ENCODE data around the gene JAG2.

The JAG2 gene

DNA sequence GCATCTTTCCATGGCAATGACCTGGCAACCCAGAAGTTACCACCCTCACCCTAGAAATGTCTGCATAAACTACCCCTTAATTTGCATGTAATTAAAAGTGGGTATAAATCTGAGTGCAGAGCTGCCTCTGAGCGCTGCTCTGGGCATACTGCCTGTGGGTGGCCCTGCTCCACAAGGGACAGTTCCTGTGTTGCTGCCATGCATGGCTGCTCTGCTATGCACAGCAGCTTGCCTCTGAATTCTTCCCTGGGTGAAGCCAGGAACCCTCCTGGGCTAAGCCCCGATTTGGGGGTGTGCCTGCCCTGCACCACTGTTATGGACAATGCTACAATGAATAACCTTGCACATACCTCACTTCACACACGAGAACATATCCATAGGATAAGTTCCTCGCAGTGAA lies 67.7 kb downstream of the JAG2 start:
- H3K4me3 ChIP-seq (ENCODE audit: low read depth, low read length) = no peak overlapping the region
- no peaks in the 10 kb centered on the region for H3K9me3 ChIP-seq (ENCODE audit: control insufficient read depth, insufficient read depth, low read depth, low read length)
- no peak overlapping the region for H3K27ac ChIP-seq (ENCODE audit: extremely low read depth, low read depth, low read length)
- H3K4me1 ChIP-seq (ENCODE audit: control insufficient read depth, insufficient read depth, low read length) = peaks cover 4% of the 10 kb centered on the region; the same call in 1 of the 2 replicates
- CTCF ChIA-PET = interaction anchor here (1.9 kb wide), 1 partner anchor 10 kb away, joined by 5 read pairs; no protein-coding TSS in a partner anchor
- TF ChIP-seq ZNF837 (tag by site-specific recombination; IDR thresholded peaks at IDR 0.05) (no peak), ZNF175 (tag by site-specific recombination; IDR thresholded peaks at IDR 0.05) (no peak), BCL11A (tag by site-specific recombination; IDR thresholded peaks at IDR 0.05; ENCODE audit: low read depth) (no peak), ATF2 (tag by site-specific recombination; IDR thresholded peaks at IDR 0.05; ENCODE audit: low read depth) (no peak), ZNF76 (tag by site-specific recombination; IDR thresholded peaks at IDR 0.05; ENCODE audit: borderline replicate concordance, low read depth) (no peak), ZNF777 (tag by site-specific recombination; IDR thresholded peaks at IDR 0.05; ENCODE audit: borderline replicate concordance) (no peak), ZBTB20 (tag by site-specific recombination; IDR thresholded peaks at IDR 0.05) (no peak), HOXC10 (CRISPR knock-in tag; IDR thresholded peaks at IDR 0.05) (no peak), KLF10 (tag by site-specific recombination; IDR thresholded peaks at IDR 0.05) (no peak), ZBTB1 (tag by site-specific recombination; IDR thresholded peaks at IDR 0.05) (no peak), ZNF701 (tag by site-specific recombination; IDR thresholded peaks at IDR 0.05) (no peak), ZNF394 (tag by site-specific recombination; IDR thresholded peaks at IDR 0.05; ENCODE audit: borderline replicate concordance) (no peak), KLF17 (tag by site-specific recombination; IDR thresholded peaks at IDR 0.05) (no peak), IKZF3 (tag by site-specific recombination; IDR thresholded peaks at IDR 0.05) (no peak), ZNF292 (tag by site-specific recombination; IDR thresholded peaks at IDR 0.05; ENCODE audit: borderline replicate concordance, low read depth) (no peak), ZNF24 (tag by site-specific recombination; IDR thresholded peaks at IDR 0.05) (no peak), ZNF16 (tag by site-specific recombination; IDR thresholded peaks at IDR 0.05; ENCODE audit: low read depth) (no peak)
- TF ChIP-seq, protein P1, sequence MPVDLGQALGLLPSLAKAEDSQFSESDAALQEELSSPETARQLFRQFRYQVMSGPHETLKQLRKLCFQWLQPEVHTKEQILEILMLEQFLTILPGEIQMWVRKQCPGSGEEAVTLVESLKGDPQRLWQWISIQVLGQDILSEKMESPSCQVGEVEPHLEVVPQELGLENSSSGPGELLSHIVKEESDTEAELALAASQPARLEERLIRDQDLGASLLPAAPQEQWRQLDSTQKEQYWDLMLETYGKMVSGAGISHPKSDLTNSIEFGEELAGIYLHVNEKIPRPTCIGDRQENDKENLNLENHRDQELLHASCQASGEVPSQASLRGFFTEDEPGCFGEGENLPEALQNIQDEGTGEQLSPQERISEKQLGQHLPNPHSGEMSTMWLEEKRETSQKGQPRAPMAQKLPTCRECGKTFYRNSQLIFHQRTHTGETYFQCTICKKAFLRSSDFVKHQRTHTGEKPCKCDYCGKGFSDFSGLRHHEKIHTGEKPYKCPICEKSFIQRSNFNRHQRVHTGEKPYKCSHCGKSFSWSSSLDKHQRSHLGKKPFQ (tag by site-specific recombination; IDR thresholded peaks at IDR 0.05) = no peak
- TF ChIP-seq, protein P2, sequence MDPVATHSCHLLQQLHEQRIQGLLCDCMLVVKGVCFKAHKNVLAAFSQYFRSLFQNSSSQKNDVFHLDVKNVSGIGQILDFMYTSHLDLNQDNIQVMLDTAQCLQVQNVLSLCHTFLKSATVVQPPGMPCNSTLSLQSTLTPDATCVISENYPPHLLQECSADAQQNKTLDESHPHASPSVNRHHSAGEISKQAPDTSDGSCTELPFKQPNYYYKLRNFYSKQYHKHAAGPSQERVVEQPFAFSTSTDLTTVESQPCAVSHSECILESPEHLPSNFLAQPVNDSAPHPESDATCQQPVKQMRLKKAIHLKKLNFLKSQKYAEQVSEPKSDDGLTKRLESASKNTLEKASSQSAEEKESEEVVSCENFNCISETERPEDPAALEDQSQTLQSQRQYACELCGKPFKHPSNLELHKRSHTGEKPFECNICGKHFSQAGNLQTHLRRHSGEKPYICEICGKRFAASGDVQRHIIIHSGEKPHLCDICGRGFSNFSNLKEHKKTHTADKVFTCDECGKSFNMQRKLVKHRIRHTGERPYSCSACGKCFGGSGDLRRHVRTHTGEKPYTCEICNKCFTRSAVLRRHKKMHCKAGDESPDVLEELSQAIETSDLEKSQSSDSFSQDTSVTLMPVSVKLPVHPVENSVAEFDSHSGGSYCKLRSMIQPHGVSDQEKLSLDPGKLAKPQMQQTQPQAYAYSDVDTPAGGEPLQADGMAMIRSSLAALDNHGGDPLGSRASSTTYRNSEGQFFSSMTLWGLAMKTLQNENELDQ (tag by site-specific recombination; IDR thresholded peaks at IDR 0.05; ENCODE audit: low read depth) = no peak
- TF ChIP-seq, protein P3, sequence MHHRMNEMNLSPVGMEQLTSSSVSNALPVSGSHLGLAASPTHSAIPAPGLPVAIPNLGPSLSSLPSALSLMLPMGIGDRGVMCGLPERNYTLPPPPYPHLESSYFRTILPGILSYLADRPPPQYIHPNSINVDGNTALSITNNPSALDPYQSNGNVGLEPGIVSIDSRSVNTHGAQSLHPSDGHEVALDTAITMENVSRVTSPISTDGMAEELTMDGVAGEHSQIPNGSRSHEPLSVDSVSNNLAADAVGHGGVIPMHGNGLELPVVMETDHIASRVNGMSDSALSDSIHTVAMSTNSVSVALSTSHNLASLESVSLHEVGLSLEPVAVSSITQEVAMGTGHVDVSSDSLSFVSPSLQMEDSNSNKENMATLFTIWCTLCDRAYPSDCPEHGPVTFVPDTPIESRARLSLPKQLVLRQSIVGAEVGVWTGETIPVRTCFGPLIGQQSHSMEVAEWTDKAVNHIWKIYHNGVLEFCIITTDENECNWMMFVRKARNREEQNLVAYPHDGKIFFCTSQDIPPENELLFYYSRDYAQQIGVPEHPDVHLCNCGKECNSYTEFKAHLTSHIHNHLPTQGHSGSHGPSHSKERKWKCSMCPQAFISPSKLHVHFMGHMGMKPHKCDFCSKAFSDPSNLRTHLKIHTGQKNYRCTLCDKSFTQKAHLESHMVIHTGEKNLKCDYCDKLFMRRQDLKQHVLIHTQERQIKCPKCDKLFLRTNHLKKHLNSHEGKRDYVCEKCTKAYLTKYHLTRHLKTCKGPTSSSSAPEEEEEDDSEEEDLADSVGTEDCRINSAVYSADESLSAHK (tag by site-specific recombination; IDR thresholded peaks at IDR 0.05) = no peak
- POLR2A ChIA-PET = no interaction called here
- no peaks in the 10 kb centered on the region for H3K36me3 ChIP-seq (ENCODE audit: control insufficient read depth in 2 of 2, insufficient read depth in 1 of 2, low read length in 2 of 2)
